Skeletal muscle satellite cell (primary cell): ENCODE results near the gene UBC.
A peak's percentile ranks its signal among the peaks of the same experiment; 100 is the strongest.
"Not testable (repeated sequence)": the region's sequence is repeated elsewhere in the genome, so short reads cannot be mapped to it uniquely, and the experiment has no call there.

Source experiments
- H3K27me3 ChIP-seq: 2 replicates; pipeline ENCODE4 v1.7.0; 2013; ENCODE audit warnings: low read length; ENCODE audit not compliant: control insufficient read depth, insufficient read depth
- H3K36me3 ChIP-seq: 2 replicates; pipeline ENCODE4 v1.7.0; 2013; ENCODE audit warnings: mild to moderate bottlenecking, control low read depth, low read length; ENCODE audit not compliant: insufficient read depth
- H3K4me1 ChIP-seq: 2 replicates; pipeline ENCODE4 v1.7.0; 2013; ENCODE audit warnings: low read length; ENCODE audit not compliant: control insufficient read depth, insufficient read depth
- H3K4me2 ChIP-seq: 2 replicates; pipeline ENCODE4 v1.7.0; 2013; ENCODE audit warnings: mild to moderate bottlenecking, low read length
- H3K4me3 ChIP-seq: 2 replicates; pipeline ENCODE4 v1.7.0; 2013; ENCODE audit warnings: low read length
- H3K9ac ChIP-seq: 2 replicates; pipeline ENCODE4 v1.7.0; 2013; ENCODE audit warnings: mild to moderate bottlenecking, low read depth, low read length, moderate library complexity
- H3K9me3 ChIP-seq: replicated peaks from 2 replicates; pipeline ENCODE4 v1.7.0; 2013; ENCODE audit warnings: mild to moderate bottlenecking, control low read depth, low read length

UBC gene

GRCh38 chr12:124947561-124948398 is 33.3 kb upstream of the UBC start:
- Histone ChIP-seq H3K27me3 (no peaks in the 10 kb centered on the region), H3K9ac (no peak overlapping the region), H3K4me1 (no peaks in the 10 kb centered on the region), H3K36me3 (peaks cover 32% of the 10 kb centered on the region), H3K4me3 (no peak overlapping the region), H3K9me3 (no peaks in the 10 kb centered on the region), H3K4me2 (no peak overlapping the region)

- H3K4me3 ChIP-seq = no peak overlapping the region
- peaks cover 32% of the 10 kb centered on the region for H3K36me3 ChIP-seq
- no peak overlapping the region for H3K9ac ChIP-seq
- H3K27me3 ChIP-seq = no peaks in the 10 kb centered on the region
- no peaks in the 10 kb centered on the region for H3K4me1 ChIP-seq
- H3K4me2 ChIP-seq = no peak overlapping the region
- no peaks in the 10 kb centered on the region for H3K9me3 ChIP-seq
These were observed 32.6 kb upstream of the UBC start for GRCh38 chr12:124947013-124947412.

DNA sequence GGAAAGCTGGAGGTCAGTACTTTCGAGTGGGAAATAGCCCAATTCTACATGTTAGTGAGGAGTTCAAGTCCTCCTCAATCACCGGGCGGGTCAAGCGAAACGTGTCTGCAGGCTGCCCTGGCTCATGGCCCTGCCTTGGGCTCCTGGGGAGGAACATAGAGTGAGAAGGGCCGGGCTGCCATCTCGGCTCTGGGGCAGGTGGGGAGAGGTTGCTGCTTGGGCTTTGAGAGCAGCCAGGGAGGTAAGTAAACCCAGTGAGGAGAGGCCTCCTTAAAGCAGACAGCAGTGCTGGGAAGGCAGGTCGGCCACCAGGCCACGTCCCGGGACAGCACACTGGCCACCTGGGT is 32.0 kb upstream of the UBC start:
- H3K36me3 ChIP-seq = peaks cover 31% of the 10 kb centered on the region
- H3K9ac ChIP-seq = no peak overlapping the region
- H3K4me3 ChIP-seq = no peak overlapping the region

GRCh38 chr12:124941170-124941527 is 26.7 kb upstream of the UBC start:
- peak overlapping the region; percentile 22 for H3K9ac ChIP-seq
- no peaks in the 10 kb centered on the region for H3K27me3 ChIP-seq
- H3K4me3 ChIP-seq = peak overlapping the region; percentile 55
- peaks cover under 1% of the 10 kb centered on the region for H3K36me3 ChIP-seq
- H3K9me3 ChIP-seq = no peaks in the 10 kb centered on the region
- H3K4me2 ChIP-seq = peak overlapping the region; percentile 75
- peaks cover 35% of the 10 kb centered on the region for H3K4me1 ChIP-seq

More for the DNA sequence above, 32.0 kb upstream of the UBC start:
- Histone ChIP-seq H3K9me3 (no peaks in the 10 kb centered on the region), H3K27me3 (no peaks in the 10 kb centered on the region), H3K4me1 (no peaks in the 10 kb centered on the region), H3K4me2 (no peak overlapping the region)

- Histone ChIP-seq H3K9me3 (no peaks in the 10 kb centered on the region), H3K4me3 (peak overlapping the region; percentile 55), H3K27me3 (no peaks in the 10 kb centered on the region), H3K4me2 (peak overlapping the region; percentile 75), H3K4me1 (peaks cover 35% of the 10 kb centered on the region), H3K36me3 (no peaks in the 10 kb centered on the region), H3K9ac (peak overlapping the region; percentile 43)
These were observed 26.1 kb upstream of the UBC start for GRCh38 chr12:124940393-124941169.

GRCh38 chr12:124940143-124940392 is 25.6 kb upstream of the UBC start:
- Histone ChIP-seq H3K4me1 (peaks cover 35% of the 10 kb centered on the region), H3K9ac (peak overlapping the region; percentile 43), H3K36me3 (no peaks in the 10 kb centered on the region), H3K9me3 (no peaks in the 10 kb centered on the region), H3K4me2 (peak overlapping the region; percentile 75), H3K27me3 (no peaks in the 10 kb centered on the region), H3K4me3 (peak overlapping the region; percentile 46)

- H3K9ac ChIP-seq = peak overlapping the region; percentile 78
- H3K4me1 ChIP-seq = peaks cover 35% of the 10 kb centered on the region
- peak overlapping the region; percentile 83 for H3K4me2 ChIP-seq
- H3K27me3 ChIP-seq = no peaks in the 10 kb centered on the region
- H3K36me3 ChIP-seq = no peaks in the 10 kb centered on the region
- no peaks in the 10 kb centered on the region for H3K9me3 ChIP-seq
- peak overlapping the region; percentile 63 for H3K4me3 ChIP-seq
These were observed 25.1 kb upstream of the UBC start for GRCh38 chr12:124939421-124940142.

DNA sequence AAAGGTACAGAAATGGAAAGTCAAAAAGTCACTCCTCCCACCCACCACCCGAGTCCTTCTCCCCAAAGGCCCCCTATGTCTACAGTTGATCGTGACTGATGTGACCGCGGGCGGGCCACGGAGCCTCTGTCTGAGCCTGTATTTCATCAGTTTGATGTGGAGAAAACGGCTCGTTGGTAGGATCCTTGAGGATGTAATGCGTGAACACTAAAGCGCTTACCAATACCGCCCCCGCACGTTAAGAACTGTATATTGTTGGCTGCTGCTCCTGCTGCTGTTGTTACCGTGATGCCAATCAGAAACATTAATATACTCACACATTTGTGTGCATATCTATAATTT is 24.6 kb upstream of the UBC start:
- Histone ChIP-seq H3K4me1 (peaks cover 35% of the 10 kb centered on the region), H3K4me3 (peak overlapping the region; percentile 60), H3K27me3 (no peaks in the 10 kb centered on the region), H3K9ac (peak overlapping the region; percentile 78), H3K36me3 (no peaks in the 10 kb centered on the region), H3K9me3 (no peaks in the 10 kb centered on the region), H3K4me2 (peak overlapping the region; percentile 83)

- Histone ChIP-seq H3K36me3 (no peaks in the 10 kb centered on the region), H3K4me1 (peaks cover 35% of the 10 kb centered on the region), H3K27me3 (no peaks in the 10 kb centered on the region), H3K9ac (peak overlapping the region; percentile 78), H3K9me3 (no peaks in the 10 kb centered on the region), H3K4me2 (peak overlapping the region; percentile 83), H3K4me3 (peak overlapping the region; percentile 60)
These were observed 24.1 kb upstream of the UBC start for GRCh38 chr12:124938587-124938986.

DNA sequence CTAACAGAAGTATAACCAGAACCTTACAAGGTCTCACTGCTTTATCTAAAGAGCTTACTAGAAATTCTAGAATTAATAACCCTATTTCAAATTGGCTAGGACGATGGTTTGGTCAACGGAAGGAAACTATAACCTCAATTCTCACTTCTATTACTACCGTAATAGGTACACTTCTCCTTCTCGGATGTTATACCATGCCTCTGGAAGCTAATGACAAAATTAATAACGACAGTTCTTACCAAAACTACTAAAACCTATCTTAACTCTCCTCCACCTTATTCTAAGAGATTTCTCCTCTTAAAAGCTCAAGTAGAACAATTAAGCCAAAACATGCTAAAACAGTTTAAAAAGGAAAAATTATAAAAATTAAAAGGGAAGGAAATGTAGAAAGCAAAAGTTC is 23.7 kb upstream of the UBC start:
- Histone ChIP-seq H3K4me1 (peaks cover 35% of the 10 kb centered on the region), H3K4me2 (peak overlapping the region; percentile 83), H3K4me3 (no peak overlapping the region), H3K9me3 (no peaks in the 10 kb centered on the region), H3K9ac (peak overlapping the region; percentile 78), H3K36me3 (no peaks in the 10 kb centered on the region), H3K27me3 (no peaks in the 10 kb centered on the region)

DNA sequence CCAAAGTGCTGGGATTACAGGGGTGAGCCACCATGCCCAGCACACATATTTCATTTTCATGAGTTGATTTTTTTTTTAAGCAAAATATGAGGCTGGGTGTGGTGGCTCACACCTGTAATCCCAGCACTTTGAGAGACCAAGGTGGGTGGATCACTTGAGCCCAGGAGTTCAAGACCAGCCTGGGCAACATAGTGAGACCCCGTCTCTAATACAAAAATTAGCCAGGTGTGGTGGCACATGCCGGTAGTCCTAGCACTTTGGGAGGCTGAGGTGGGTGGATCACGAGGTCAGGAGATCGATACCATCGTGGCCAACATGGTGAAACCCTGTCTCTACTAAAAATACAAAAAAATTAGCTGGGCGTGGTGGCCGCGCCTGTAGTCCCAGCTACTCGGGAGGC is 17.1 kb upstream of the UBC start:
- H3K4me3 ChIP-seq, H3K27me3 ChIP-seq, H3K4me2 ChIP-seq, H3K9me3 ChIP-seq, H3K9ac ChIP-seq, H3K36me3 ChIP-seq: not testable (repeated sequence)
- H3K4me1 ChIP-seq = peaks cover 12% of the 10 kb centered on the region
